Activated T-cell treated with anti-CD3 and anti-CD28 coated beads for 4 hours (primary cell): Measurements from ENCODE around the gene OVAAL.

Experiments used
- DNase-seq: peaks from one replicate; pipeline ENCODE4 v3.0.0-alpha.2; 2020

Gene OVAAL

DNA sequence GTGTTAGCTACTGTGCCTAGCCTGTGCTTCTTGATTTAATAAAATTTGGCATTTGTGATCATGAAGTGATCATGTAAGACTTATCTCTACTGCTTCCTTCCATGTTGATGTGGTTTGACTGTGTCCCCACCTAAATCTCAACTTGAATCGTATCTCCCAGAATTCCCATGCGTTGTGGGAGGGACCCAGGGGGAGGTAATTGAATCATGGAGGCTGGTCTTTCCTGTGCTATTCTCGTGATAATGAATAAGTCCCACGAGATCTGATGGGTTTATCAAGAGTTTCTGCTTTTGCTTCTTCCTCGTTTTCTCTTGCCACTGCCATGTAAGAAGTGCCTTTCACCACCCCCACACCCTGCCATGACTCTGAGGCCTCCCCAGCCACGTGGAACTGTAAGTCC lies at the start of gene OVAAL:
Gene OVAAL (plus strand): TSS at position 301 of the 400 bp plus-strand sequence.
- no peak for DNase-seq

- DNase-seq, result no peak
Observed at GRCh38 chr1:180510882-180511281, 47.9 kb upstream of the OVAAL start.

- no peak for DNase-seq
Observed at GRCh38 chr1:180513531-180513930, 45.2 kb upstream of the OVAAL start.

DNA sequence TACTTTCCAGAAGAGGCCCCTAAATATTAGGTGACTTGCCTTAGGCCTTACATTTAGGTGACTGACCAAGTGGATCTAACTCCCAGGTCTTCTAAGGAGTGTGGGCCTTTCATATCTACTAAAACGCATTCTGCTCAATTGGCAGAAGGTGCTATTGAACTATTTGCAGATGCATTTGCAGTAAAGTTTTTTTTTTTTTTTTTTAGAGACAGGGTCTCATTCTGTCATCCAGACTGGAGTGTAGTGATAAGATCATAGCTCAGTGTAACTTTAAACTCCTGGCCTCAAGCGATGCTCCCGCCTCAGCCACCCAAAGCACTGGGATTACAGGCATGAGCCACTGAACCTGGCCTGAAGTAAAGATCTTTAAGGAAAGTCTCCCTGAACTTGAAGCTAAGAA lies 43.4 kb upstream of the OVAAL start:
- DNase-seq, result no peak

DNA sequence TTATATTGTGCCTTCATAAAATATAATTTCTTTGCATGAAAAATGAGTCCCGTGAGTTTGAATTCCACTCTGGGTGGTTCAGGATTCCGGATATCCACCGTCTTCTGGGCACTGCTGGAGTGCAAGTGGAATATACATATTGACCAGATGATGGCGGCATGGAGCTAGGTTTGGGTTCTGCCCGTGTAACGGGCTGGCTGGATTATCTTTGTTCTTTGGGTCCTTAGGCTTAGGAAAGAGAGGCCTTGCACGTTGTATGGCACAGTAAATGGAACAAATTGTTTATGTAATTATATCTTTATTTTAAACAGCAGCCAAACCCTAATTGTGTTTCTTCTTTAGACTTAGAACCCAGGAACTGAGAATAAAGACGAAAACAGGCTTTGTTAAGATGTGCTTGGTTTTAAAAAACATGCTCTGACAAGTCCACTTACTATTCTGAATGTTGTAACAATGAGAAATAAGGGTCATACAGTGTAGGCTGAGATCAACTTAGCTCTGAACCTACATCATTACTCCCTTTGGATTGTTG lies 42.8 kb upstream of the OVAAL start:
- DNase-seq, result peak; percentile 41

GRCh38 chr1:180519846-180520245 lies 38.9 kb upstream of the OVAAL start:
- DNase-seq, result no peak

DNA sequence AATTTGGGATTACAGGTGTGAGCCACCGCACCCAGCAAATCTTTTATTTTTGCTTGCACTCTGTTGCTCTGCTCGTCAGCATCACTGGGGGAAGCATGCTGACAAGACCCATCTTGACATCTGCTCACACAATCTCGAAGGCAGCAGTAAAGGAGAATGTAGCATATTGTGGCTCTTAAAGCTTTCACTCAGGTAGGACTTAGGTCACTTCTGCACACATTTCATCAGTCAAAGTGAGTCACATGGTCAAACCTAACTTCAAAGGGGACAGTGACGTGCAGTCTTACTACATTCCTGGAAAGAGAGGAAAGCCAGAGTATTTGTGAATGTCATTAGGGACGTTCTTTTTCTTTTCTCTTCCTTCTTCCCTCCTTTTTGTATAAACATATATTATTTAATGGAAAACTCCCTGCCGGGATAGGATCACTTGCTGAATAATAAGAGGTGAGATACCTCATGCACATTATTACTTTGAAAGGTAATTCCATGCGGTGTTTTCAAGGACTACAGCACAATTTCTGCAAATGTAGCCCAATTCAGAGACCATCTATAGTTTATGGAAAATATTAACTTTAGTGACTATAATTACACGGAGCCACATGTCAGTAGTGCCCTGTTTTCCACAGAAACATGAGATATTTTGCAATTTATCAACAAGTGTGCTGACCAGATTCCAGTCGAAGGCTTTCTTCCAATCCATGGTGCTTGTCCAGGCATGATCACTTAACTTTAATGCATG lies 37.1 kb upstream of the OVAAL start:
- DNase-seq, result no peak

DNA sequence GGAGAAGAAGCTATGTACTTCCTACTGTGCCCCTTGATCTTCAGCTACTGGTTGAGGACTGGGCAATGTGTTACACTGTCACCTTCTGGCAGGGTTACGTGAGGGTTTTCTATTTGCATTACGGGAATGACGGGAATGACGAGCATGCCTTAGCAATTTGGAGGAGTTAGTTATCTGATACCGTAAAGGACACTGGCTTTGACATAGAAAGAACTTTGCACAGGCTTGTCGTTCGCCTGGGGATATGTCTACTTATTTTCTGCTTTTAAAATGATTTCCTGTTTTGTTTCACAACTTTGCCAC lies 36.6 kb upstream of the OVAAL start:
- DNase-seq, result no peak

DNA sequence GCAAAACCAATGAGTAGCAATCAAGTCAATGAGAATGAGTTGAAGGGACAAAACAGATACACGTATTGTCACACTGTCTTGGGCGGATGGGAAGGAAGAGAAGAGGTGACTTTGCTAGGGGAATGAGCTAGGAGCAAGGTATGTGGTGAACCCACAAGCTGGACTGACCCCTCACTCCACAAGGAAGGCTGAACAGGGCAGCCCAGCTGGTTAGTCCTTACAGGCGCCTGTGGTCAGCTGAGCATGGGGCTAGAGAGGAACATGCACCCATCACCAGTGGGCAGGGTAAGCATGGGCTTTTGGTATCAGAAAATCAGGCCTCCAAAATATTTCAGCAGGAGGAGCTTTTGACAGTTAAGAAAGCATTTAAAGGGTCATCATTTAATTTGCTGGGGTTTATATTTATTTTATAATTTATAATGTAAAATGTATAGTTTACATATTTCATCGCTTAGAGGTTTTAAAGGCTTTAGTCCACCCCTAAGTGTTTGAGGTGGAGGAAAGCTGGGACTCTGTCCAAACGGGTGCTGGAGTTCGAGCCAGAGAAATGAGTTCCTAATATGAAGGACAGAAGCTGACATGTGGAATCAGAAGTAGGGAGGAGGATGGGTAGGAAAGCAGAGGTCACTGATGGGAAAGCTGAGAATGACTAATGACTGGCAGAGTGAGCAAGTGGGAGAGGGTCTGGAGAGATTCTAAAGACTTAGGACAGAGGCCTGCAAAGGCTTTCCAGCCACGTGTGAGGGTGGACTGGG lies 34.4 kb upstream of the OVAAL start:
- DNase-seq, result no peak

DNA sequence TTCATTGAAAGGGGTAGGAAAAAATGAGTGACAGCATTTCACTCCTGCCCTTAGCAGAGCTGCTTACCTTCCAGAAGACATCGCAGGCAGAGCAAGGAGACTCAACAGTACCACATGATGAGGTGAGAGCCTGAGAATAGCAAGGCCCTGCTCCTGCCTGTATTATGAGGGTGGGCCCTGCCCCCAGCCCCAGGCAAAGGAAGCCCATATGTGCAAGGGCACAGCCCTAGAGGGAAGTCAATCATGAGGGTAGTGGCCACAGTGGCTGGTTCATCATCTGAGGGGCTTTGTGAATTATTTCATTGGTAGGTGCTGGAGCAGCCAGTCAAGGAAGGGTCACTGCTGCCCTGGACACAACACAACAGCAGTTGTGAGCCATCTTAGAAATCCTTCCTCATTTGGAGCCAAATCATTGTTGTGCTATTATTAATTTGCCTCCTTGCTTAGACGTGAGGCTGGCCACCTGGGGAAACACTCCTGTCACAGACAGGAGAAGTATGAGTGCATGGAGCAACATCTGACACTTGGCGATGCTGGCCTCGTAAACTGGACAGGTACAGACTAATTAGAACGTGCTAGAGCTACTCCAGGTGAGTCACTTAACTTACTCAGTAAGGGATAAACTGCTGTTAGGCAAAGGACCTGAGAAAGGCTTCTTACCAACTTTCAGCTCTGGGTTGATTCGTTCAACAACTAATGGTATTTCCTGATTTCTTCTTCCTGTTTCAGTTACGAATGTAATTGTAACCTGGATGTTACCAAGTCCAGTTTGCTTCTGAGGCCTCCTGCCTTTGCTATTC lies 33.6 kb upstream of the OVAAL start:
- DNase-seq, result no peak

DNA sequence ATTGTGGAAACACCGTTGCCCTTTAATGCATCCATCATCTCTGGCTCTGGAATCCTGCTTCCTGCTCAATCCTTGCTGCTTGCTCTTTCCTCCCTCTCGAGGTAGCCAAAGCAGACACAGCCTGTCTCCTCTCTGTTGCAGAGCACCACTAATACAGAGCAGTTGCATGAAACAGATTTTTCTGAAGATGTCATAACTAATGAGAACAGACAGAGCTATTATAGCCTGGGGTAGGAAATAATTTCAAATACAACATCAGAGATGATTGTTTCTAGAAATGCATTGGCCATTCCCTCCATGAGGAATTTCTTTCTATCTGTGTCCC lies 33.1 kb upstream of the OVAAL start:
- DNase-seq, result no peak

GRCh38 chr1:180527101-180527669 lies 31.6 kb upstream of the OVAAL start:
- no peak for DNase-seq

DNA sequence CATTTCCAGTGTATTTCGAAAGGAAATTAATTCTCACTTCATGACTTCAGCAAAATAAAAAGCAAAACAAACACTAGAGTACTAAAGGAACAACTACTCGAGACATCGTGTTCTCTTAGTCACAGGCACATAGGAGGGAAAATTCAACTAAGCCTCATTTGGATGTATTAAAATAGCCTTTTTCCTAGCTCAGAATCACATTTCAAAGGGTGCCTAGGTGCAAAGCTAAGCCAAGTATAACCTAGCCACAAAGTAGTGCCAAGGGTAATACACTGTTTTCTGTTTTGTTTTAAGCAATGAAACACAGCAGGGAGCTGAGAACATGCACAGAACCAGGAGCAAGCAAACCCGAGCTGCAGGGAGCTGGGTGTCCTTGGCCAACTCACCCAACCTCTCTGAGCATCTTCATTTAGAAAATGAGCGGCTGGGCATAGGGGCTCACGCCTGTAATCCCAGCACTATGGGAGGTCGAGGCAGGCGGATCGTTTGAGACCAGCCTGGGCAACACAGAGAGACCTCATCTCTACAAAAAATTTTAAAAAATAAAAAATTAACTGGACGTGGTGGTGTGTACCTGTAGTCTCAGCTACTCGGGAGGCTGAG lies 29.8 kb upstream of the OVAAL start:
- DNase-seq, result no peak

DNA sequence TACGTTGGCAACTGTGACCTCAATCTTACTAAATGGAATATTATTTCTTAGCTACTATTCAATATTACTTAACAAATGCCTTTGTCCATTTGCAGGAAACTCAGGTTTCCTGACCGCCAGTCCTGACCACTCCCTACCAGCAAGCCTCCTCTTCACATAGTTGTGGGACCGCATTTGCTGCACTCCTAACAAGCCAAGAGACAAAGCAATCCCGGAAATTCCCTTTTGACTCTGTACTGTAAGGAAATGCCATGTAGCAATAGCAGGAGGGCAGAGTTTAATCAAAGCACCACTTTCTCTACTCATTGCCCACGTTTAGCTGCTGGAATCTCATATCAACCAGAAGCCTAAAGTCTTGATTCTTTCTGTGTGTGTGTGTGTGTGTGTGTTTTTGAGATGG lies 28.3 kb upstream of the OVAAL start:
- DNase-seq, result no peak

- DNase-seq, result no peak
Observed at GRCh38 chr1:180532854-180533253, 25.9 kb upstream of the OVAAL start.

GRCh38 chr1:180533266-180533987 lies 25.3 kb upstream of the OVAAL start:
- DNase-seq, result peak; percentile 43

DNA sequence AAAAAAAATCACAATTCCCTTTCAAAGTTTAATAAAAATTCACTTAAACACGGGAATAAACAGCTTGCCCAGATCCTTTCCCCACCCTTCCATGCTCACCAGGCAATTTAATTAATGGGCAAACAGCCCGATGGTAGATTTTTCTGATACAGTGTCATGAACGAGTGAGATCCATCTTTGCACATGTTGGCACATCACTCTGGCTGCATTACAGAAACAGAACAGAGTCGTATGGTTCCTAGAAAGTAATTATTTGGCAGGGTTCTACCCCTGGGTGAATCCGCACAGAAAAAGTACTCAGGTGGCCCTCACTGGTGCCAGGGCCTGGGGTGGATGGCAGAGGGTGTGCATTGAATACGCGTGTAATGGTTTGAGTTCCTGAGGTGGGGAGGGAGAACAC lies 24.6 kb upstream of the OVAAL start:
- no peak for DNase-seq

DNA sequence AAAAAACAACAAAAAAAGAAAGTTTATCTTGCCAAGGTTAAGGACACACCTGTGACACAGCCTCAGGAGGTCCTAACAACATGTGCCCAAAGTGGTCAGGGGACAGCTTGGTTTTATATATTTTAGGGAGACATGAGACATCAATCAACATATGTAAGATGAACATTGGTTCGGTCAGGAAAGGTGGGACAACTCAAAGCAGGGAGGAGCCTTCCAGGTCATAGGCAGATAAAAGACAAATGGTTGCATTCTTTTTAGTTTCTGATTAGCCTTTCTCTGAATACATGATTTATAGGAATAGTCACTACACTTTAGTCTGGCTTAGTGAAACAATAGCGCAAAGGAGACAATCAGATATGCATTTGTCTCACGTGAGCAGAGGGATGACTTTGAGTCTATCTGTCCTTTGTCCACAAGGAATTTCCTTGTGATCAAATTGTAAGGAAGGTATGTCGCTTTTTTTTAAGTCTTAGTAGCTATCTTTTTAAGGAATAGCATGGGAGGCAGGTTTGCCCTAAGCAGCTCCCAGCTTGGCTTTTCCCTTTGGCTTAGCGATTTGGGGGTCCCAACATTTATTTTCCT lies 23.3 kb upstream of the OVAAL start:
- no peak for DNase-seq

DNA sequence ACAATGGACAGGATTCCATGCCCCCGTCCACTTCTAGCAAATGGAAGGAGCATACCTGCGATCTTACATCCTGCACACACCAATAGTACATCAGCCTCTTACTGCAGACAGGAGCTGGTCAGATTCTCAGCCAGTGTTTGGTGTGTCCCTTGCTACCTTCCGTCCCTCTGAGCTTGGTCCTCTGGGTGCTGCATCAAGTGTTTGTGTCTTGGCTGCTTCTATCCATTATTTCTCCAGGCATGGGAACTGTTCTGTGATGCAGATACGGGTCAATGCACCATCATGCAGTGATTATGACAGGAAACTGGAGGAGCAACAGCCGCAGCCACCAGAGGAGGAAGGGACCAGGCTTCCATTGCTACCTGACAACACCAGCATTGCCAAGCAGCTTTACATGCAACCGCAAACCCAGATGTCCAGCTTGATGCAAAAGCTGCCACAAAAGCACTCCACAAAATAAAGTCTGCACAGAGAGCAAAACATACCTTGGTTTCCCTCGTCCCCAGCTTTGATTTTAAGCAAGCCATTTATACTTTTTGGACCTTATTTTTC lies 21.9 kb upstream of the OVAAL start:
- DNase-seq, result no peak

- DNase-seq, result no peak
Observed at GRCh38 chr1:180539136-180539535, 19.6 kb upstream of the OVAAL start.
